Neural crest cell (in vitro differentiated cells): ENCODE measurements around the gene ZNF787. TPM values are rescaled to one million over a fixed set of nuclear protein-coding genes. Genes with fewer than 3 reads are reported as not detected.
A peak's percentile ranks its signal among the peaks of the same experiment; 100 is the strongest.

Experiments
- DNase-seq: peaks from one replicate; pipeline ENCODE4 v3.0.0; 2021; ENCODE audit warnings: low read depth, mixed read lengths, low spot score
- H3K27ac Mint-ChIP-seq: one replicate; pipeline ENCODE4 v1.8.0; 2021; ENCODE audit warnings: mild to moderate bottlenecking, mixed read lengths; ENCODE audit not compliant: unreplicated experiment
- H3K27me3 Mint-ChIP-seq: 2 replicates; pipeline ENCODE4 v1.8.0; 2021; ENCODE audit warnings: low read depth, mild to moderate bottlenecking, mixed read lengths
- H3K36me3 Mint-ChIP-seq: 2 replicates; pipeline ENCODE4 v1.8.0; 2021; ENCODE audit warnings: low read depth, mild to moderate bottlenecking, mixed read lengths
- H3K4me1 Mint-ChIP-seq: 2 replicates; pipeline ENCODE4 v1.8.0; 2021; ENCODE audit warnings: mixed read lengths
- H3K4me3 Mint-ChIP-seq: one replicate; pipeline ENCODE4 v1.8.0; 2021; ENCODE audit warnings: mild to moderate bottlenecking, mixed read lengths
- H3K9me3 Mint-ChIP-seq: 2 replicates; pipeline ENCODE4 v1.8.0; 2021; ENCODE audit warnings: mixed read lengths
- total RNA-seq: library from RNA; stranded (reverse); gene quantifications from 2 replicates; pipeline ENCODE4 v1.2.1, GENCODE V29; 2021
- TF ChIP-seq, protein P1 (sequence below): fragments of 200-600 bp; sonication (generic); conservative IDR thresholded peaks from 2 replicates; pipeline ENCODE4 v1.5.0; 2021; ENCODE audit warnings: antibody characterized with exemption, mild to moderate bottlenecking

ZNF787 gene
- total RNA-seq, 1 donor from 2014 or later, result 48.1 TPM

DNA sequence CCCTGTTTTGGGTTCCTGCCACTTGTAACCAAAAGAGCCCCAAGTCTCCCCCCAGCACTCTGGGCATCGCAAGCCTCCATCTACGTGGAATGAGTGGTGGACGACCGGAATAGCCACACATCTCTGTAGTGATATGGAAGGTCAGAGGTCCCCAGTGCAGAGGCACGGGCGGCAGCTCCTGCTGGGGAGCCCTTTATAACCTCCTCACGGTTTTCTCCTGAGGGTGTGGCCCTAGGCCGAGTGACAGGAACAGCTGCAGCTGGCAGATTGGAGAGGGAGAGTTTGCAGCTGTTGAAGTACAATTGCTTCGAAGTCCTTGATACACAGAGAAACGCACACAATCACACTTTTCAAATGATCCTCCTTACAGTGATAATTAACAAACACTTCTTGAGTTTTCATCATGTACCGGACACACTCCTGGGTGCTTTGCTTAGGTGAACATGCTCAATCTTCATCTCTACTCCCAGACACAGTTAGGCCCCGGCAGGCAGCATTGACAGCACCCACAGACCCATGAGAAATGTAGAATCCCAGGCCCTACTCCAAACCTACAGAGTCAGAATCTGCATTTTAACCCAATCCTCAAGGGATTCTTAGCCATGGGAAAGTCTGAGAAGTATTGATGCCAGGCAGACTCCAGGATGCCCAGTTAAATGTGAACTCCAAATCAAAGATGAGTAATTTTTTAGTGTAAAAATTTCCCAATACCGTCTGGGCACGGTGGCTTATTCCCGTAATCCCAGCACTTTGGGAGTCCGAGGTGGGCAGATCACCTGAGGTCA lies 4.9 kb upstream of the ZNF787 start:
- Mint-ChIP-seq H3K27me3 (no peaks in the 10 kb centered on the region), H3K27ac (no peak overlapping the region), H3K9me3 (no peaks in the 10 kb centered on the region), H3K36me3 (no peaks in the 10 kb centered on the region), H3K4me1 (peaks cover 13% of the 10 kb centered on the region), H3K4me3 (no peak overlapping the region)
- TF ChIP-seq, protein P1, sequence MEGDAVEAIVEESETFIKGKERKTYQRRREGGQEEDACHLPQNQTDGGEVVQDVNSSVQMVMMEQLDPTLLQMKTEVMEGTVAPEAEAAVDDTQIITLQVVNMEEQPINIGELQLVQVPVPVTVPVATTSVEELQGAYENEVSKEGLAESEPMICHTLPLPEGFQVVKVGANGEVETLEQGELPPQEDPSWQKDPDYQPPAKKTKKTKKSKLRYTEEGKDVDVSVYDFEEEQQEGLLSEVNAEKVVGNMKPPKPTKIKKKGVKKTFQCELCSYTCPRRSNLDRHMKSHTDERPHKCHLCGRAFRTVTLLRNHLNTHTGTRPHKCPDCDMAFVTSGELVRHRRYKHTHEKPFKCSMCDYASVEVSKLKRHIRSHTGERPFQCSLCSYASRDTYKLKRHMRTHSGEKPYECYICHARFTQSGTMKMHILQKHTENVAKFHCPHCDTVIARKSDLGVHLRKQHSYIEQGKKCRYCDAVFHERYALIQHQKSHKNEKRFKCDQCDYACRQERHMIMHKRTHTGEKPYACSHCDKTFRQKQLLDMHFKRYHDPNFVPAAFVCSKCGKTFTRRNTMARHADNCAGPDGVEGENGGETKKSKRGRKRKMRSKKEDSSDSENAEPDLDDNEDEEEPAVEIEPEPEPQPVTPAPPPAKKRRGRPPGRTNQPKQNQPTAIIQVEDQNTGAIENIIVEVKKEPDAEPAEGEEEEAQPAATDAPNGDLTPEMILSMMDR, result no peak
- DNase-seq, result no peak

DNA sequence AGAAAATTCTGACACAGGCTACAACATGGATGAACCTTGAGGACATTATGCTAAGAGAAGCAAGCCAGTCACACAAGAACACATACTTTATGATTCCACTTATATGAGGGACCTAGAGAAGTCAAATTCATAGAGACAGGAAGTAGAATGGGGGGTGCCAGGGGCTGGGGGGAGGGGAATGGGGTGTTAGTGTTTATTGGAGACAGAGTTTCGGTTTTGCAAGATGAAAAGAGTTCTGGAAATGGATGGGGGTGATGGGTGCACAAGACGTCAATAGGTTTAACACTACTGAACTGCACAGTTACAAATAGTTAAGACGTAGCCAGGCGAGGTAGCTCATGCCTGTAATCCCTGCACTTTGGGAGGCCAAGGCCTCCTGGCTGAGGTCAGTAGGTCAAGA lies 3.5 kb upstream of the ZNF787 start:
- Mint-ChIP-seq H3K36me3 (no peaks in the 10 kb centered on the region), H3K27me3 (no peaks in the 10 kb centered on the region), H3K4me1 (peaks cover 22% of the 10 kb centered on the region), H3K27ac (no peak overlapping the region), H3K4me3 (no peak overlapping the region), H3K9me3 (no peaks in the 10 kb centered on the region)
- TF ChIP-seq, protein P1, result no peak
- no peak for DNase-seq

DNA sequence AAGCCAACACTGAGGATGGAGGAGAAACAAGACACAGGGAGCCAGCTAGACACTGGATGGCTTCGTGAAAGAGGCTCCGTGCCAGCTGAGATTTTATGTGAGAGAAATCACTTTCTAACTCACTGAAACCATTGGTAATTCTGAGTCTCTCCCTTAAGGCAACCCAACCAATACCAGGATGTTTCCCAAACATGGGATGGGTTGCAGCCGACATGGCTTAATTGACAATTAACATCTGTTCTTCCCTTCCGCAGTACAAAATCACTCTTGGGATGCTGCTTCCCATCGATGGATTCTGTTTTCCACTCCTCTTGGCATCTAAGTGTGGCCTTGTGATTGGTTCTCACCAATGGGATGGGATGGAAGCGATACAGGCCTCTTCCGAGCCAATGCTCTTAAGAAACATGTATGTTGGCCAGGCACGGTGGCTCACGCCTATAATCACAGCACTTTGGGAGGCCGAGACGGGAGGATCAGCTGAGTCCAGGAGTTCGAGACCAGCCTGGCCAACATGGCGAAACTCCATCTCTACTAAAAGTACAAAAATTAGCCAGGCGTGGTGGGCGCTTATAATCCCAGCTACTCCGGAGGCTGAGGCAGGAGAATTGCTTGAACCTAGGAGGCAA lies 2.3 kb upstream of the ZNF787 start:
- H3K4me3 Mint-ChIP-seq, result peak overlapping the region; percentile 34
- no peaks in the 10 kb centered on the region for H3K36me3 Mint-ChIP-seq
- H3K9me3 Mint-ChIP-seq, result no peaks in the 10 kb centered on the region

DNA sequence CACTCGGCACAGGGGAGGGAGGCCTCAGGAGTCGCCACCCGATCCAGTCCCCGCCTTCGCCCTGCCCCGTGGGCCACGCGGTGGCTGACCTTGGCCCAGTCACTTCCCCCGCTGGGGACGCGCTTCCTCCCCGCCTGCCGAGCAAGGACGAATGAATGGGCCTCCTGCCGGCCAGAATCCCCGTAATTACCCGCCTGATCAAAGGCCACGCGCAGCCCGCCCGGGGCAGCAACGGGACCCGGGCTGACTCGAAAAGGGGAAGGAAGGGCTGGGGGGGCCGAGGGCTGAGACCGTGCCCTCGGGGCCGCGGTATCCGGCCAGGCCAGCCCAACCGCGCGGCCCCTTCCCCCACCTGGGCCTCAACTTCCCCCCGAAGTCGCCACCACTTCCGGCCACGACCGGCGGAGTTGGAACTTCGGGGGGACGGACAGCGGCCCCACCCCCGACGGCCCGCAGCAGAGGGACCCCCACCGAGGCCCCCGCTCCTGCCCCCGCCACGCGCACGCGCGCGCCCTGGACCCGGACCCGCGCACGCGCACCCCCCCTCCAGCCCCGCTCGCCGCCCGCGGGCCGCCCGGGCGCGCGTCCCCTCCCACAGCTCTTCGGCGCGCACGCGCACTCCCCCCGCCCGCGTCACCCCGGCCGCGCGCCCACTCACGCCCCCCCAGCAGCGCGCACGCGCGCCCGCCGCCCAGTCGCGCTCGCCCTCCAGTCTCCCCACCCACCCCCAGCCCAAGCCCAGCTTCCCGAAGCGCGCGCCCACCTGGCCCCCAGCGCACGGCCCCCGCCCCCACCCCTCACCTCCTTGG lies 520 bp downstream of the ZNF787 start:
- H3K9me3 Mint-ChIP-seq, result no peaks in the 10 kb centered on the region
- TF ChIP-seq, protein P1, result peak; percentile 32
- H3K4me1 Mint-ChIP-seq, result peaks cover 29% of the 10 kb centered on the region
- no peaks in the 10 kb centered on the region for H3K36me3 Mint-ChIP-seq
- peak overlapping the region; percentile 89 for H3K4me3 Mint-ChIP-seq
- H3K27me3 Mint-ChIP-seq, result no peaks in the 10 kb centered on the region
- peak; percentile 56 for DNase-seq
- H3K27ac Mint-ChIP-seq, result no peak overlapping the region

More for the DNA sequence above, 2.3 kb upstream of the ZNF787 start:
- TF ChIP-seq, protein P1, result no peak
- Mint-ChIP-seq H3K4me1 (peaks cover 28% of the 10 kb centered on the region), H3K27ac (no peak overlapping the region), H3K27me3 (no peaks in the 10 kb centered on the region)
- DNase-seq, result no peak

DNA sequence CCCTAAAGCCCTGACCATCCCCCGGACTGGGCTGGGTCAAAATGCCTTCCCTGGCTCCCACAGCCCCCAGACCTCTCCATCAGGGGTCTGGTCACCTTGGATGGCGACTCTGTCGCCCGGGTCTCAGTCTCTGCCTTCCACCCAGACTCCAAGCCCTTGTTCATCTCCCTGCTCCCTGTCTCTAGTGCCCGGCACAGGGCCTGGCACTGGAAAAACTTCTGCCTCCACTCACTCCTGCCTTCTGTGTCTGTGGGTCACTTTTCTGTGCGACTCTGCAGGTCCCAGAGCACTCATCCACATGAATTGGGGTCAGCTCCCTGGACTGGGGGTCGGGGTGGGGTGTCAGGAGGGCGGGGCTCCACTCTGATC lies 1.1 kb downstream of the ZNF787 start:
- no peaks in the 10 kb centered on the region for H3K27me3 Mint-ChIP-seq
- no peaks in the 10 kb centered on the region for H3K36me3 Mint-ChIP-seq
- no peak for DNase-seq
- H3K27ac Mint-ChIP-seq, result peak overlapping the region; percentile 52
- TF ChIP-seq, protein P1, result no peak
- H3K9me3 Mint-ChIP-seq, result no peaks in the 10 kb centered on the region
- H3K4me1 Mint-ChIP-seq, result peaks cover 30% of the 10 kb centered on the region
- H3K4me3 Mint-ChIP-seq, result peak overlapping the region; percentile 89
